ENCODE measurements around the gene BPIFB3. TPM values are rescaled to one million over a fixed set of nuclear protein-coding genes. Genes with fewer than 3 reads are reported as not detected.
"Not testable (repeated sequence)": the region's sequence is repeated elsewhere in the genome, so short reads cannot be mapped to it uniquely, and the experiment has no call there.

BPIFB3 gene
- total and polyA plus RNA-seq, 2 of the 4 experiments (the other 2 are of a cell fraction) = not detected

DNA sequence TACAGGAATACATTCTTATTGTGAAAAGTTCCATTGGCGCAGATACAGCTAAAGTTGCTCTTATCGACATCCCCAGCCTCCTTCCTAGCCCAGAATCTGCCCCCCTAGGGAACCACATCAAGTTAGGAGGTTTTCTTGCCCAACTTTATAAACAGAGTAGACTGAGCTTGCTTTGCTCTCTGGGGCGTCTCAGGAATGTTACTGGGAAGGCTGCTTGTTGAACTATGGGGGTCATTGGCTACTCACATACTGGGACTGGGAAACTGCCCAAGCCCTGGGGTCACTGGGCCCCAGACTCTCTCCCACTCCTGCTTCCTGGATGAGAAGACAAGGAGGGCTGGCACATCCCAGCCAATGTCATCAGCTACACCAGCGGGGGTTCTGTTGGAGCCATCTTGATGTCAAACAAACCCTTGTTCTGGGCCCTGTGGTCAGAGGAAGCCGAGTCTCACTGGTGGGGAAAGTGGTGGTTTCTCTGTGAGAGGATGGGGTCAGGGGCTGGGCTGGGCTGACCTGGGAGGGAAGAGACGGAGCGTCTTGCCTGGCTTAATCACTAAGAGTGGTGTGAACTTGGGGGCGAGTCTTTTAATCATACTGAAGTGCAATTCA, 51.7 kb downstream of the BPIFB3 start:
- in situ Hi-C loops (cut with MboI; ENCODE audit: low sequenced_read_pairs) (no loop called here), dilution Hi-C loops (cut with HindIII; ENCODE audit: low sequenced_read_pairs, unreplicated experiment) (no loop called here), intact Hi-C loops (cut with micrococcal nuclease) (no loop called here)
- Histone ChIP-seq H3K27me3 (ENCODE audit: control insufficient read depth, insufficient read depth, low read length) (peaks cover 3% of the 10 kb centered on the region; the same call in 1 of the 2 replicates), H3K23ac (ENCODE audit: low read depth, low read length) (no peak overlapping the region), H3K9ac (ENCODE audit: low read depth, low read length) (no peak overlapping the region), H3K36me3 (ENCODE audit: control insufficient read depth, insufficient read depth, low read length) (no peaks in the 10 kb centered on the region), H4K5ac (ENCODE audit: low read depth, low read length) (no peak overlapping the region), H4K20me1 (ENCODE audit: insufficient read depth, low read length) (no peaks in the 10 kb centered on the region), H2AK5ac (ENCODE audit: low read depth, low read length) (no peak overlapping the region), H3K9me1 (ENCODE audit: insufficient read depth, low read length) (0 out of 2 replicates have a peak, but pooled peaks cover 3% of the 10 kb centered on the region), H4K8ac (ENCODE audit: low read depth in 2 of 2, low read length in 2 of 2) (no peak overlapping the region), H3K56ac (ENCODE audit: extremely low read depth, insufficient read depth, low read length) (no peak overlapping the region), H3K79me1 (ENCODE audit: low read depth in 1 of 2, low read length in 2 of 2) (no peaks in the 10 kb centered on the region), H2BK120ac (ENCODE audit: low read depth, low read length) (no peak overlapping the region), H2AFZ (replicated peaks; ENCODE audit: low read length, poor library complexity) (no peak overlapping the region), H3K4me1 (ENCODE audit: control insufficient read depth, insufficient read depth, low read length) (no peaks in the 10 kb centered on the region), H3K14ac (replicated peaks; ENCODE audit: low read depth, low read length) (no peak overlapping the region), H3K18ac (ENCODE audit: low read depth, low read length) (no peak overlapping the region), H3K9me3 (ENCODE audit: control insufficient read depth, insufficient read depth, low read length) (no peaks in the 10 kb centered on the region), H4K91ac (ENCODE audit: insufficient read depth, low read depth, low read length) (no peak overlapping the region), H2AK9ac (replicated peaks; ENCODE audit: low read depth, low read length, poor library complexity) (no peak overlapping the region), H2BK20ac (ENCODE audit: low read depth, low read length) (no peak overlapping the region), H3K27ac (ENCODE audit: insufficient read depth, low read length) (no peak overlapping the region), H2BK15ac (ENCODE audit: low read depth, low read length) (no peak overlapping the region), H2BK5ac (ENCODE audit: low read depth, low read length, poor library complexity, severe bottlenecking) (no peak overlapping the region), H3K4me3 (ENCODE audit: insufficient read depth, low read depth, low read length) (no peak overlapping the region), H3K4me2 (ENCODE audit: low read depth, low read length) (no peak overlapping the region), H3K4ac (ENCODE audit: low read depth, low read length) (no peak overlapping the region)
- ChIA-PET CTCF (no interaction called here), POLR2A (ENCODE audit: unreplicated experiment) (no interaction called here)
- TF ChIP-seq MXI1 (IDR thresholded peaks at IDR 0.05; ENCODE audit: borderline replicate concordance, low read depth, low read length) (no peak), FOS (IDR thresholded peaks at IDR 0.05; ENCODE audit: low read depth, low read length) (no peak), CEBPB (IDR thresholded peaks at IDR 0.05; ENCODE audit: low read depth, low read length) (no peak), NFE2L2 (IDR thresholded peaks at IDR 0.05; ENCODE audit: low read depth, low read length) (no peak), BHLHE40 (IDR thresholded peaks at IDR 0.05; ENCODE audit: low read depth, low read length) (no peak), RAD21 (IDR thresholded peaks at IDR 0.05; ENCODE audit: low read length) (no peak), MAZ (IDR thresholded peaks at IDR 0.05; ENCODE audit: borderline replicate concordance, low read depth, low read length) (no peak)
- ATAC-seq (ENCODE audit: low read depth) (no peak), DNase-seq (no peak)
- BruUV-seq (replicated peaks) = no TSS peak
- no CpG with 5 or more reads among the region's 8 CpGs for WGBS, 2 experiments (ENCODE audit: extremely low coverage in 2 of 2, insufficient read length in 1 of 2)

DNA sequence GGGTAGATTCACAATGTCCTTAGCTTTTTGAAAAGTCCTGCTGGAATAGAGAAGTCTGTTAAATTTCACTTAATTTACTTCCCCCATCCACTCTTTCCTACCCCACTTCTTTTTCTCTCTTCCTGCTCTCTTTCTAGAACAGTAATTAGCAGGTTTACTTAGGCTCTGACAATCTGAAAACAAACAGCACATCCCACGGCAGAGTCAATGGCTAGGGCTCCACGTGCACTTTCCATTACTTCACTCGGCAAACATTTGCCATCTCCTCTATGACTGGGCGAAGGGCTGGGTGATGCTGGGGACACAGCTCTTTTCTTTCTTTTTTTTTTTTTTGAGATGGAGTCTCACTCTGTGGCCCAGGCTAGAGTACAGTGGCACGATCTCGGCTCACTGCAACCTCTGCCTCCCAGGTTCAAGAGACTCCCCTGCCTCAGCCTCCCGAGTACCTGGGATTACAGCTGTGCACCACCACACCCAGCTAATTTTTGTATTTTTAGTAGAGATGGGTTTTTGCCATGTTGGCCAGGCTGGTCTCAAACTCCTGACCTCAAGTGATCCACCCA, 52.4 kb downstream of the BPIFB3 start:
- H3K18ac ChIP-seq (ENCODE audit: low read depth, low read length); H2BK15ac ChIP-seq (ENCODE audit: low read depth, low read length); H2BK5ac ChIP-seq (ENCODE audit: low read depth, low read length, poor library complexity, severe bottlenecking); H3K79me1 ChIP-seq (ENCODE audit: low read depth in 1 of 2, low read length in 2 of 2); H3K27ac ChIP-seq (ENCODE audit: insufficient read depth, low read length); in situ Hi-C loops (cut with MboI; ENCODE audit: low sequenced_read_pairs); H4K91ac ChIP-seq (ENCODE audit: insufficient read depth, low read depth, low read length); intact Hi-C loops (cut with micrococcal nuclease); H2AK5ac ChIP-seq (ENCODE audit: low read depth, low read length); POLR2A ChIA-PET (ENCODE audit: unreplicated experiment); H4K8ac ChIP-seq (ENCODE audit: low read depth in 2 of 2, low read length in 2 of 2); H3K4me3 ChIP-seq (ENCODE audit: insufficient read depth, low read depth, low read length); H4K20me1 ChIP-seq (ENCODE audit: insufficient read depth, low read length); H3K14ac ChIP-seq (replicated peaks; ENCODE audit: low read depth, low read length); H2BK120ac ChIP-seq (ENCODE audit: low read depth, low read length); H3K4me2 ChIP-seq (ENCODE audit: low read depth, low read length); H3K9ac ChIP-seq (ENCODE audit: low read depth, low read length); H2BK20ac ChIP-seq (ENCODE audit: low read depth, low read length); H3K56ac ChIP-seq (ENCODE audit: extremely low read depth, insufficient read depth, low read length); BruUV-seq (replicated peaks); H3K23ac ChIP-seq (ENCODE audit: low read depth, low read length); H3K9me3 ChIP-seq (ENCODE audit: control insufficient read depth, insufficient read depth, low read length); DNase-seq; H3K36me3 ChIP-seq (ENCODE audit: control insufficient read depth, insufficient read depth, low read length); H4K5ac ChIP-seq (ENCODE audit: low read depth, low read length); ATAC-seq (ENCODE audit: low read depth); H2AFZ ChIP-seq (replicated peaks; ENCODE audit: low read length, poor library complexity); H3K4ac ChIP-seq (ENCODE audit: low read depth, low read length); dilution Hi-C loops (cut with HindIII; ENCODE audit: low sequenced_read_pairs, unreplicated experiment); H2AK9ac ChIP-seq (replicated peaks; ENCODE audit: low read depth, low read length, poor library complexity); H3K9me1 ChIP-seq (ENCODE audit: insufficient read depth, low read length); CTCF ChIA-PET; H3K27me3 ChIP-seq (ENCODE audit: control insufficient read depth, insufficient read depth, low read length); H3K4me1 ChIP-seq (ENCODE audit: control insufficient read depth, insufficient read depth, low read length): not testable (repeated sequence)
- no CpG with 5 or more reads among the region's 7 CpGs for WGBS, 2 experiments (ENCODE audit: extremely low coverage in 2 of 2, insufficient read length in 1 of 2)

All from IMR-90 (cell line).